Measurements from ENCODE around the gene PLN. TPM values are rescaled to one million over a fixed set of nuclear protein-coding genes. Genes with fewer than 3 reads are reported as not detected.

PLN gene
- total and polyA plus RNA-seq, 9 of the 15 experiments (the other 6 are each of a cell fraction or from before 2014, with no cell fraction given) = 0.03 to 0.30 (median 0.03) TPM; not detected in 6

GRCh38 chr6:118524686-118525085 is 23.4 kb upstream of the PLN start (continued):
- TF ChIP-seq ATF2 (CRISPR knock-in tag; IDR thresholded peaks at IDR 0.05) (no peak), TCF7 (IDR thresholded peaks at IDR 0.05; ENCODE audit: borderline replicate concordance) (no peak)

GRCh38 chr6:118525913-118526780 is 21.9 kb upstream of the PLN start:
- 84% methylated on average over 4 of the region's 4 CpGs for WGBS (ENCODE audit: insufficient coverage, low coverage, missing lambda C conversion rate)
- 0 out of 2 replicates have a peak, but pooled peaks cover 3% of the 10 kb centered on the region for H3K9me3 ChIP-seq (replicated peaks; ENCODE audit: control insufficient read depth, insufficient read depth, low read depth, low read length)
- peaks cover 3% of the 10 kb centered on the region; the same call in 1 of the 3 replicates for H3K36me3 ChIP-seq (ENCODE audit: control insufficient read depth, insufficient read depth, low read length)
- no peak overlapping the region for H3K4me3 ChIP-seq
- H3K79me2 ChIP-seq (ENCODE audit: control insufficient read depth, insufficient read depth, low read length) = 0 out of 3 replicates have a peak, but pooled peaks cover 6% of the 10 kb centered on the region
- H4K20me1 ChIP-seq (replicated peaks; ENCODE audit: control insufficient read depth, insufficient read depth, low read length) = no peaks in the 10 kb centered on the region
- H3K27me3 ChIP-seq (ENCODE audit: control insufficient read depth in 2 of 2, insufficient read depth in 2 of 2, low read length in 2 of 2) = no peaks in the 10 kb centered on the region
- FAIRE-seq (no peak), ATAC-seq (no peak), DNase-seq (ENCODE audit: extremely low read depth in 1 of 4, low spot score in 3 of 4) (no peak)
- ChIA-PET POLR2A (no interaction called here), CTCF (ENCODE audit: low intra/inter-chr PET ratio) (no interaction called here)
- no peaks in the 10 kb centered on the region for H3K4me1 ChIP-seq (replicated peaks in 1 of 2; ENCODE audit: control insufficient read depth in 2 of 2, insufficient read depth in 2 of 2, low read length in 2 of 2)
- H2AFZ ChIP-seq (ENCODE audit: low read depth, low read length) = no peak overlapping the region
- intact Hi-C loops (cut with micrococcal nuclease) (no loop called here), in situ Hi-C loops (cut with MboI) (no loop called here)
- no peak overlapping the region for H3K27ac ChIP-seq (ENCODE audit: extremely low read depth, low read depth, low read length)
- no peak overlapping the region for H3K4me2 ChIP-seq (ENCODE audit: insufficient read depth, low read length)
- no peaks in the 10 kb centered on the region for H3K9me1 ChIP-seq (ENCODE audit: control insufficient read depth, insufficient read depth, low read length)
- H3K9ac ChIP-seq (ENCODE audit: insufficient read depth in 1 of 2, low read depth in 2 of 2, low read length in 2 of 2) = no peak overlapping the region
- BruUV-seq (replicated peaks) = no TSS peak
- TF ChIP-seq ZNF217 (CRISPR knock-in tag; IDR thresholded peaks at IDR 0.05) = no peak
- no peak for TF ChIP-seq ZBTB1 (CRISPR knock-in tag; IDR thresholded peaks at IDR 0.05; ENCODE audit: borderline replicate concordance, low read depth)
- no peak for TF ChIP-seq CEBPZ (IDR thresholded peaks at IDR 0.05; ENCODE audit: borderline replicate concordance, low read depth, low read length)
- TF ChIP-seq MECOM (CRISPR knock-in tag; IDR thresholded peaks at IDR 0.05) = no peak
- no peak for TF ChIP-seq AFF1 (IDR thresholded peaks at IDR 0.05; ENCODE audit: low read depth in 1 of 2, partially characterized antibody in 2 of 2)
